IgD-negative memory B cell (primary cell): ENCODE measurements around the gene GABRB1. TPM values are rescaled to one million over a fixed set of nuclear protein-coding genes. Genes with fewer than 3 reads are reported as not detected.
A peak's percentile ranks its signal among the peaks of the same experiment; 100 is the strongest.

Experiments used
- H3K27ac Mint-ChIP-seq, 3 donors: one replicate each; pipeline ENCODE4 v1.8.0; 2020 to 2022; ENCODE audit warnings: mild to moderate bottlenecking in 3 of 3, mixed read lengths in 3 of 3, moderate library complexity in 1 of 3
- H3K27me3 Mint-ChIP-seq: one replicate; pipeline ENCODE4 v1.8.0; 2021; ENCODE audit warnings: mixed read lengths
- H3K36me3 Mint-ChIP-seq: one replicate; pipeline ENCODE4 v1.8.0; 2020; ENCODE audit warnings: mild to moderate bottlenecking, mixed read lengths
- H3K4me1 Mint-ChIP-seq, 3 donors: one replicate each; pipeline ENCODE4 v1.8.0; 2020 to 2022; ENCODE audit warnings: mixed read lengths in 3 of 3, mild to moderate bottlenecking in 1 of 3
- H3K4me3 Mint-ChIP-seq, 4 donors: one replicate each; pipeline ENCODE4 v1.8.0; 2020 to 2022; ENCODE audit warnings: mild to moderate bottlenecking in 4 of 4, mixed read lengths in 4 of 4, moderate library complexity in 3 of 4
- H3K9me3 Mint-ChIP-seq, 3 donors: one replicate each; pipeline ENCODE4 v1.8.0; 2020 to 2021; ENCODE audit warnings: mixed read lengths in 3 of 3, mild to moderate bottlenecking in 1 of 3
- polyA plus RNA-seq: library from polyadenylated mRNA; unstranded; fragments of 300-500 nt; fragmentation: Illumina TruSeq; gene quantifications from one replicate; pipeline ENCODE4 v1.2.3, GENCODE V29; 2021

The GABRB1 gene
- polyA plus RNA-seq, 1 donor from 2014 or later: not detected

DNA sequence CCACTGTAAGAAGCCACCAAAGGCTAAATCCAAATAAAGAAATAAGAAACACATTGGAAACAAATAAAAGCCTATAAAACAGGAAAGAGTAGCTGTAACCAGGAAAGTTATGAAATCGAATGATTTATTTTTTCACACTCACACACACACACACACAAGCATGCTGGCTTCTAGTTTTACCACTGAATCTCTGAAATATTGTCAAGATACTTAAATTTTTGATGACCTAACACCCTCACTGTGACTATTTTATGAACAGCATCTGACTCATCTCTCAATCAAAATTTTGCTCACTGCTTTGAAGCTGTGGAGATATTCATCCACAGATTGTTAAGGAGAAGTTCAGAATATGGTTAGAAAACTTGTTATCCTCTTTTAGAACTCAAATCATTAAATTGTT lies 13.9 kb upstream of the GABRB1 start:
- H3K27me3 Mint-ChIP-seq: peaks cover 1% of the 10 kb centered on the region
- no peaks in the 10 kb centered on the region for H3K9me3 Mint-ChIP-seq
- H3K4me1 Mint-ChIP-seq: peaks cover 0 to 2% (median 0%) of the 10 kb centered on the region in 3 donors
- H3K4me3 Mint-ChIP-seq: no peak overlapping the region
- H3K27ac Mint-ChIP-seq: no peak overlapping the region
- no peaks in the 10 kb centered on the region for H3K36me3 Mint-ChIP-seq

DNA sequence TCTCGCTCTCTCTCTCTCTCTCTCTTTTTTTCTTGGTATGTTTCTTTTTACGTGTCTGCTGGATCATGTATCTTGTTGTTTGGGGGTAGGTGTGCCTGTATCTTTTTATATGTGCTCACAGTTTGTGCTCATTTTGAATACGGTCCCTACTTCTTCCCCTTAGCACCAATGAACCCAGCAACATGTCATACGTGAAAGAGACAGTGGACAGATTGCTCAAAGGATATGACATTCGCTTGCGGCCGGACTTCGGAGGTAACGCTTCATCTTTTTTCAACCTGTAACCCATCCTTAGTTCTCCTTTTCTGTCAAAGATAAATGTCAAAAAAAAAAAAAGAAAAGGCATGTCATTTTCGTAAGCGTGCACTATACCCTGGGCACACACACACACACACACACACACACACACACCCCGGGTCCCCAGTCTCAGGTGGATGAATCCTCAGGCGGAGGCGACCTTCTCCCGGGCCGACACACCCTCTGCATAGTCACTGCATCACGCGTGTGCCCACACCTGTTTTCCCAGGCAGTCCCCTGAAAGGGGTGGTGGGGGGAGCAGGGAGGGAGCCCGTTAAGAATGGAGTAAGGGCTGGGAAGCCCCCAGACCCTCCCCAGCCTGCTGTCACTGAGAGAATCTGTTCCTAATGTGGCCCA lies 511 bp downstream of the GABRB1 start:
- Mint-ChIP-seq H3K36me3 (no peaks in the 10 kb centered on the region), H3K27ac (no peak overlapping the region), H3K4me1 (peaks cover 0 to 13% (median 8%) of the 10 kb centered on the region in 3 donors), H3K4me3 (peak overlapping the region in 3 of 4 donors; percentile 20 to 80 (median 57)), H3K9me3 (no peaks in the 10 kb centered on the region), H3K27me3 (peaks cover 32% of the 10 kb centered on the region)

DNA sequence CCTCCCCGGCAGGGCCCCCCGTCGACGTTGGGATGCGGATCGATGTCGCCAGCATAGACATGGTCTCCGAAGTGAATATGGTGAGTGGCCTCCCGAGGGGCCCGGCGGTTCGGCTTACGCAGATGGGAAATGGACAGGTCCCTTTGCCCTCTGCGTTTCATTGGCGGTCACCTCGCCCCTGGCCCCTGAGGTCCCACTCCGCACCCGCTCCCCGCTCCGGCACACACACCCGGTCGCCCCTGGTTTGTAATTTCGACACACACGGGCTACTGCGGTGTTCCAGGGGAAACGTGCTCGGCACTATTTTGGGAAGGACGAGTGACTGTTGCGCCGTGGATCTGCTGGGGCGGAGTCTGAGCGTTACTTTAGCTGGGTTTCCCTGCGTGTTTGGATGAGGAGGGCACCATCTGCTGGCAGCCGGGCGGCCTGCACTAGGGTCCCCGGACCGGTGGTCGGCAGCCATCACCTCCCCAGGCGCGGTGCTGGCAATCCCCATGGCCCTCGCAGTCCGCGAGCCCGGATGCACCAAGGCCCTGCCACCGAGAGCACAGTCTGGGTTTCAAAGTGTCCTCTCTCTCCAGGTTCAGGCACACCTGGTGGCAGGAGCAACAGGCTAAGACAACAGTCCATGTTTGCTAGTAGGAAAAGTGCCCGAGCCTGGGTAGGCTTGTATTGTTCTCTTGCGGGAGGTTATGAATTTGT lies 1.2 kb downstream of the GABRB1 start:
- H3K36me3 Mint-ChIP-seq: no peaks in the 10 kb centered on the region
- peak overlapping the region in 3 of 4 donors; percentile 55 to 78 (median 57) for H3K4me3 Mint-ChIP-seq
- no peak overlapping the region for H3K27ac Mint-ChIP-seq
- peaks cover 0 to 13% (median 8%) of the 10 kb centered on the region in 3 donors for H3K4me1 Mint-ChIP-seq
- H3K27me3 Mint-ChIP-seq: peaks cover 32% of the 10 kb centered on the region
- no peaks in the 10 kb centered on the region for H3K9me3 Mint-ChIP-seq

DNA sequence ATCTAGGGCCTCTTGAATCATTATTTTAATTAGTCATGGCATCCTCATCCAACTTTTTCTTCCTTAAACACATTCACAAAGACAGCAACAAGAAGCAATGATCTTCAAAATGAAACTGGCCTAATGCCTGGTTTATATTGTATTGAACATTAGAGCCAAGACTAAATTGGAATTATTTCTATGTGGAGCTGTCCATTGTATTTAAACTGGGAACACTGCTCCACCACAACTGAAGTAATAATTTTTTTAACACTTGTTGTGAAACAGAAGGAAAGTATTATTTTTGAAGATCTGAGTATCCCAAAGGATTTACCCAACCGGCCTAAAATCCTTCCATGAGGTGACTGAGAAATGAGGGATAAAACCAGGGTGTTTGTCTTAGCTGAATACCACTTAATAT lies 6.9 kb downstream of the GABRB1 start:
- Mint-ChIP-seq H3K27ac (no peak overlapping the region), H3K27me3 (peaks cover 2% of the 10 kb centered on the region), H3K4me1 (no peaks in the 10 kb centered on the region), H3K36me3 (no peaks in the 10 kb centered on the region), H3K9me3 (no peaks in the 10 kb centered on the region), H3K4me3 (no peak overlapping the region)

DNA sequence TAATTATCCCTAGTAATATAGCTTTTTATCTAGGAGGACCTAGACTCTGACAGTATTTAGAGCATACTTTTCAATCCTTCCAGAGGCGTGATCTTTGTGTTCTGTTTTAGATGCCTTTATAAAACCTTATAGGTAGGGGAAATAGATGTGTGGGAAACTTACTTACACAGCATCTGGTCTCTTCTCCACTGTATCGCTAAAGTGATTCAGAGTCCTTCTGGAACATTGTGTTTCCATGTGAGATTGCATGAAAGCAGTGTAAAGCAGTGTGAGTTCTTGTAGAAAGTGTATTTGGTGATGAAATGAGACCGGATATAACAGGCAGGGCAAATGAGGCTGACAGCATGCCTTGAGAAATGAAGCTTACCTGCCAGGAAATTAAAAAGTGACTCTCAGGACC lies 9.5 kb downstream of the GABRB1 start:
- Mint-ChIP-seq H3K27me3 (no peaks in the 10 kb centered on the region), H3K36me3 (no peaks in the 10 kb centered on the region), H3K27ac (peak overlapping the region in 1 of 3 donors; percentile 31), H3K4me3 (no peak overlapping the region), H3K4me1 (peaks cover 0 to 2% (median 0%) of the 10 kb centered on the region in 3 donors), H3K9me3 (no peaks in the 10 kb centered on the region)

DNA sequence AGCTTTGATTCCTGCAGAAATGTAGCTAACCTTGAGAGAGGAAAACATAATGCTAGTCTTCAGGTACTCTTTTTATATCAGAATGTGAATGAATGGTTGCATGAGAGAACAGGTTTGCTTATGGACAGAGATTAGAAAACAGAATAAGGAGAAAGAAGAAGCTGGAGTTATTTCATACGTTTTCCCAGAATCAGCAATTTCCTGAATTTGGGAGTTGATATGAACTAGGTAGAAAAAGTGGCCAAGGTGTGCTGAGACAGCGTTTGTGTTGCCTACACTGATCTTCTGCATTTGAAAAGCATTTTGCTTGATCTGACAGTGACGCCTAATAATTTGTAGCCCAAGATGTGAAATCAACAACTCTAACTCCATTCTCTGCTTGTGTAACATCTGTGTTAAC lies 12.5 kb downstream of the GABRB1 start:
- Mint-ChIP-seq H3K4me3 (no peak overlapping the region), H3K4me1 (peaks cover 0 to 2% (median 0%) of the 10 kb centered on the region in 3 donors), H3K9me3 (peaks cover 0 to 4% (median 0%) of the 10 kb centered on the region in 3 donors), H3K27me3 (no peaks in the 10 kb centered on the region), H3K27ac (no peak overlapping the region), H3K36me3 (no peaks in the 10 kb centered on the region)

DNA sequence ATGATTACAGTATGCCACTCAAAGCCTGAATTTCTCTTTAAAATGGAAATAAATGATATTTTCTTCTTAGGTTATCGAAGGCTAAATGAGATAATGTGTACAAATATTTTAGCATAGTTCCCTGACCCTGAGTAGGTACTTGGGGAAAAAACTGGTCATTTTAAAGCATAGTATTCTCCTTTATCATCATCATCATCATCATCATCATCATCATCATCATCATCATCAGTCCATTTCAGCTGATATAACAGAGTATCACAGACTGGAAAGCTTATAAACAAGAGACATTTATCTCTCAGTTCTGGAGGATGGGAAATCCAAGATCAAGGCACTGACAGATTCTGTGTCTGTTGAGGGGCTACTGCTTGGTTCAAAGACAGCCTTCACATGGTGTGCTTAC lies 13.9 kb downstream of the GABRB1 start:
- H3K4me1 Mint-ChIP-seq: peaks cover 0 to 2% (median 0%) of the 10 kb centered on the region in 3 donors
- H3K36me3 Mint-ChIP-seq: no peaks in the 10 kb centered on the region
- no peak overlapping the region for H3K4me3 Mint-ChIP-seq
- no peak overlapping the region for H3K27ac Mint-ChIP-seq
- peaks cover 0 to 4% (median 0%) of the 10 kb centered on the region in 3 donors for H3K9me3 Mint-ChIP-seq
- H3K27me3 Mint-ChIP-seq: no peaks in the 10 kb centered on the region

DNA sequence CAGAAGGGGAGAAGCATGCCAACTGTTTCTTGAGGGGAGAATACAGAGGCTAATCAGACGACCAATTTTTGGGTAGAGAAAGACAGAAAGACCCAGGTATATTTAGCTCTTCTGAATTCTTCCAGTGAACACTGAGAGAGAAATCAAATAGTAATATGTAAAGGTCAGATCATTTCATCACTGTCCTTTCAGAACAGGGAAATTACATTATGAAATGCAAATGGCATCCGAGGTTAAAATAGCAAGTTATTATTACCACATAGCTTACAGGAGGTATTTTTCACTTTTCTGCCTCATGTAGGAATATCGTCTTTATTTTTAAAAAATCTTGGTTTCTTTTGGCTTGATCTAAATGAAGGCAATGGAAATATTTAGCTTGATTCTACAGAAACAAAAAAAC lies 18.0 kb downstream of the GABRB1 start:
- no peaks in the 10 kb centered on the region for H3K36me3 Mint-ChIP-seq
- no peak overlapping the region for H3K27ac Mint-ChIP-seq
- peaks cover 6% of the 10 kb centered on the region for H3K27me3 Mint-ChIP-seq
- no peaks in the 10 kb centered on the region for H3K4me1 Mint-ChIP-seq
- no peak overlapping the region for H3K4me3 Mint-ChIP-seq
- H3K9me3 Mint-ChIP-seq: peaks cover 0 to 4% (median 0%) of the 10 kb centered on the region in 3 donors

DNA sequence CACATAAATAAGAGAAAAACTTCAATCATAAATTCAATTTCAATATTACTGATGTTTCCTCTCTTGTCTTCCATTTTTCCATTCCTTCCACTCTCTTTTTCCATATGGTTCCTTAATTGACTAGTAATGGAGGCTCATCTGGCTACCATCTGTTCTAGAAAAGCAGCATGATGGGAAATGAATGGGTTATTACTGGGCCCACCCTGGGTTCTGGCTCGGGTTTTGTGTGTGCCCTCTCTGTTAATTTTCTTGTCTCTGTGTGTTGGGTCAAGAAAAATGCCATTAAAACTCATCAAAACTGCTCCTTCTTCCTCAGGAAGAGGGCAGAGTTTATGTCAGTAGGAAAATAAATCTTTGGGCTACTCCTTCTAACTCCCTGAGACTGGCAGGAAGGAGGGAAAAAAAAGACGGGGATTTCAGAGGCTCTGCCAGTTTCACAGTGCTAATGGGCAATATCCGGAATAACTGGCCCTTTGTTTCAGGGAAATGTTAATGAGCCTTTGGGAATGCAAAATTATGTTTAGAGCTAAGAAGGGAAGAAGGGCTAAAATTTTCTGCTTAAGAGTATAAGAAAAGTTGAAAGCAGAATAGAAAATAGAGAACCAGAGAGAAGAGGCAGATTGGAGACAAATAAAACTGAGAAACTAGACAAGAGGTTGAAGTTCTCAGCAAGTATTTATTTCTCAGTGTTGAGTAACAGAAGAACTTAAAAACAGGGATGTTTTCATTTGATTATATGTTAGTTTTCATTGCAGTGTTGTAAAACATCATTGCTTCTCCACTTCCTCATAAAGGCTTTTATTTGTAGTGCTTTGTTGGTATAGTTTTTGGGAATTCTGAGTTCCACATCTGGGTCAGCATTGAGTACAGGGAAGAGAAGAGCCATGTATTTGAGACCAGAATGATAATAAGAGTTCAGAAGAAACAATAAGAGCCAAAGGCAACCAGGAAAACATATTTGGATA lies 19.7 kb downstream of the GABRB1 start:
- H3K9me3 Mint-ChIP-seq: peaks cover 0 to 4% (median 0%) of the 10 kb centered on the region in 3 donors
- no peaks in the 10 kb centered on the region for H3K36me3 Mint-ChIP-seq
- H3K27ac Mint-ChIP-seq: no peak overlapping the region
- H3K4me1 Mint-ChIP-seq: no peaks in the 10 kb centered on the region
- H3K27me3 Mint-ChIP-seq: peaks cover 6% of the 10 kb centered on the region
- no peak overlapping the region for H3K4me3 Mint-ChIP-seq

DNA sequence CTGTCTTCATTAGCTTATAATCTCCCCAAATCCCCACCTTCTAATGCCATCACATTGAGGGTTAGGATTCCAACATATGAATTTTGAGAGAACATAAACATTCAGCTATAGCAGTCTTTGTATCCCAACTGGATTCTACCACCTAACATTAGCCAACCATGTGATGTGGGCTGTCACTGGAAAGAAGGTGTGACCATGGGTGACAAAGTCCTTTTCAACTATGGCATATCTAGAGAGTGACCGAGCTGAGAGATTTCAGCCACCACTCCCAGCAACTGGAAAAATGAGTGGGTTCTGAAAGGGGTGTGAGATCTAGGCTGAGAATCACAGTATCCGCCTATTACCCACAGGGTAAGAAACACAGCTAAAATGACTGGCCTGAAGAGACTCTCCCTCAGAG lies 22.1 kb downstream of the GABRB1 start:
- peaks cover 7% of the 10 kb centered on the region for H3K27me3 Mint-ChIP-seq
- no peak overlapping the region for H3K27ac Mint-ChIP-seq
- no peaks in the 10 kb centered on the region for H3K4me1 Mint-ChIP-seq
- no peak overlapping the region for H3K4me3 Mint-ChIP-seq
- H3K9me3 Mint-ChIP-seq: peaks cover 0 to 1% (median 0%) of the 10 kb centered on the region in 3 donors
- H3K36me3 Mint-ChIP-seq: no peaks in the 10 kb centered on the region

DNA sequence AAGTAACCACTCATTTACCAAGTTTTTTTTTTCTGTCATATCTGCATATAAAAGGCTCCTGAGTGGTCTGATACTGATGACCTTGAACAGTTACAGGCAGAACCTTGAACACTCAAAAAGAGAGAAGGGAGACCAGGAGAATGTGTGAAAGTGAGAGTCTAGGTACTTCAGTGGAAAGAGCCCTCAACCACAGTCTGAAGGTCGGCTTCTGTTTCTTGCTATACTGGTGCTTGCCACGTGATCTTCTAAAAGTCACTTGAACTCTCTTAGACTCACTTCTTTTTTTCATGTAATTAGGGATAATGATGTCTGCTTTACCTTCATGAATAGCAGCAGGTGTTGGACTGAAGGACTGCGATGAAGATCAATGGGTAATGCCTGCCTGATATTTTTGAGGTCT lies 22.8 kb downstream of the GABRB1 start:
- peaks cover 0 to 1% (median 0%) of the 10 kb centered on the region in 3 donors for H3K9me3 Mint-ChIP-seq
- H3K27me3 Mint-ChIP-seq: peaks cover 7% of the 10 kb centered on the region
- H3K4me3 Mint-ChIP-seq: no peak overlapping the region
- no peaks in the 10 kb centered on the region for H3K36me3 Mint-ChIP-seq
- H3K27ac Mint-ChIP-seq: no peak overlapping the region
- H3K4me1 Mint-ChIP-seq: no peaks in the 10 kb centered on the region

DNA sequence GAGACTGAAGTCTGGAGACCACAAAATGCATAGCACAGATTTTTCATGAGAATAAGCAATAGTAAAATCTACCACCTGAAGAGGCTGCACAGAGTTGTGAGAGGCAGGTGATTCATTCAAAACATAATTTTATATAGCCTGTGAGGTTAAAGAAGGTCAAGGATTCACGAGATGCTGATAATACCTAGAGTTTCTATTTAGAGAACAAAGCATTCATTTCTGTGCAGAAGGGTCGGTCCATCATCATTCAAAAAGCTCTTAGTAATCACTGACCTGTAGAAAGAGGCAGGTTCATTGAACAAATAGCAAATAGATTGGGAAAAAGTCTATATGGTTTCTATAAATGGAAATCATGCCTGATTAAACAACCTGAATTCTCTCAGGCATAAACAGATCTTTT lies 26.6 kb downstream of the GABRB1 start:
- H3K27ac Mint-ChIP-seq: no peak overlapping the region
- H3K9me3 Mint-ChIP-seq: peaks cover 0 to 3% (median 0%) of the 10 kb centered on the region in 3 donors
- peaks cover 3% of the 10 kb centered on the region for H3K27me3 Mint-ChIP-seq
- H3K36me3 Mint-ChIP-seq: no peaks in the 10 kb centered on the region
- H3K4me1 Mint-ChIP-seq: no peaks in the 10 kb centered on the region
- H3K4me3 Mint-ChIP-seq: no peak overlapping the region

DNA sequence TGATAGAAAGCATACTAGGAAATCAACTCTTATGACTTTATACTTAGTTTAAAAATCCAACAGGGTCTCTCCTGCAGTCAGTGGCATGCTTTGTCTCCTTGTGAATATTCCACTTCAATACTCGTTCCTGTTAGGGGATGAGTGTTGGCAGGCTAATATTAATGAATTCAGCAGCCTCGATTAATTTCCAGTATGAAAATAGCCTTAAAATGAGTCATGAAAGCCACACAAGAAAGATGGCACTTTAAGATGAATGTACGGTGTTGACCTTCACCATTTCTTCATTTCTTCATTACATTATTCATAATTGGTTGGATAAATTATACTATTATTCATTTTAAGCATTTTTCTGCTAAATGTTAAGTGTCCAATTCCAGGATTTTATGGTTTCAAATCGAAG lies 29.2 kb downstream of the GABRB1 start:
- Mint-ChIP-seq H3K27me3 (peaks cover 1% of the 10 kb centered on the region), H3K9me3 (peaks cover 0 to 4% (median 0%) of the 10 kb centered on the region in 3 donors), H3K4me3 (no peak overlapping the region), H3K36me3 (no peaks in the 10 kb centered on the region), H3K27ac (no peak overlapping the region), H3K4me1 (no peaks in the 10 kb centered on the region)

DNA sequence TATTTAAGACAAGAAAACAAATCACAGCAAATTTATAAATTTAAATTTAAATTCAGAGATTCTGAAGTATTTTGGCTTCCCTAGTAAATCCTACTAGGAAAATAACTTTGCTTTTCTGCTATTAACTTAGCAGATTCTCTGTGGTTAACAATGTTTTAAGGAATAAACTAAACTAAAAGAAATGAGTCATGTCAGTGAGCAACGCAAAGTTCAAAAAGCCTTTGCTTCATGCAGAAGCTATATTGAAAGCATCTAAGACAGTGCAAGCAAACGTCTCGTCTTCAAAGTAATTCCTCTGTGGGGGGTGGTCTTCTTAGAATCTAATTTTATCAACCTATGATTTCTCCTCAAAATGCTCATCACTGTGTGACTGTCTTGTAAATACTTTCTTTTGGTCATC lies 30.1 kb downstream of the GABRB1 start:
- Mint-ChIP-seq H3K27me3 (peaks cover 1% of the 10 kb centered on the region), H3K36me3 (no peaks in the 10 kb centered on the region), H3K4me1 (no peaks in the 10 kb centered on the region), H3K9me3 (peaks cover 0 to 3% (median 0%) of the 10 kb centered on the region in 3 donors), H3K27ac (no peak overlapping the region), H3K4me3 (no peak overlapping the region)

DNA sequence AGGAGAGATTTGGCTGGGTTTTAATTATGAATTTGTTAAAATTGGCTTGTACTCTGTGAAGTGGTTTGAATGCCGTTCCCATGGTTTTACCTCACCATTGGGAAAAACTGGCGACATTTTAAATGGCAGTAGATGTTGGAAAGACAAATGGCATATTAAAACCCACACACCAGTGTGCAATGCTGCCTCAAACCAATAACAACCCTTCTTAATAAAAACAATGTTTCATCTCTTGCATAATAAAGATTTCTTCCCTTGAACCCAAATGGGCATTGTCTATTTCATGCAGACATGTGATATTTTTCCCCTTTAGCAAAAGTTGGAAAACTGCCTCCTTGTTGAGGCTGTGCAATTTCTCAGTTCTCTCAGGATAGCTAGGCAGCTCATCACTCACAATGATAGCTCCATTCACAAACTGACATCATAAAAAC lies 33.7 kb downstream of the GABRB1 start:
- Mint-ChIP-seq H3K4me3 (no peak overlapping the region), H3K4me1 (no peaks in the 10 kb centered on the region), H3K27me3 (no peaks in the 10 kb centered on the region), H3K9me3 (peaks cover 0 to 3% (median 0%) of the 10 kb centered on the region in 3 donors), H3K36me3 (no peaks in the 10 kb centered on the region), H3K27ac (no peak overlapping the region)
